Lung microvascular endothelial cell (primary cell): ENCODE measurements around the gene KCNQ1. TPM values are rescaled to one million over a fixed set of nuclear protein-coding genes. Genes with fewer than 3 reads are reported as not detected.

Experiments used
- DNase-seq, 2 donors: peaks; one replicate each; pipeline versions ENCODE4 v3.0.0 to v3.0.0-alpha.2; 2010; ENCODE audit warnings: low read depth in 2 of 2
- total RNA-seq: library from RNA; depleted of rRNA; stranded (reverse); fragments of >200 nt; gene quantifications from 2 replicates; pipeline ENCODE4 v1.2.1, GENCODE V29; 2014

KCNQ1 gene
- under 0.01 TPM in 1 of 2 replicates, not detected in the other for total RNA-seq

GRCh38 chr11:2444821-2445745, at the start of gene KCNQ1:
KCNQ1 (plus strand) TSS chr11:2445008; CDS start chr11:2445099, 91 bp downstream.
- DNase-seq, result peak in 1 of 2 donors; percentile 39

- DNase-seq, result no peak
Measured at GRCh38 chr11:2395211-2395730, 49.5 kb upstream of the KCNQ1 start.

GRCh38 chr11:2395856-2396255, 49.0 kb upstream of the KCNQ1 start:
- DNase-seq, result no peak

GRCh38 chr11:2396471-2396870, 48.3 kb upstream of the KCNQ1 start:
- no peak for DNase-seq

GRCh38 chr11:2397005-2397404, 47.8 kb upstream of the KCNQ1 start:
- DNase-seq, result no peak

GRCh38 chr11:2398664-2399355, 46.0 kb upstream of the KCNQ1 start:
- no peak for DNase-seq

- peak in 1 of 2 donors; percentile 44 for DNase-seq
Measured at GRCh38 chr11:2399488-2400068, 45.2 kb upstream of the KCNQ1 start.

- DNase-seq, result peak; percentile 100
Measured at GRCh38 chr11:2400069-2400761, 44.6 kb upstream of the KCNQ1 start, which contains the start of gene TSSC4. TSSC4 (plus strand) TSS chr11:2400750; CDS start chr11:2402634, 1,884 bp downstream.

- peak in 1 of 2 donors; percentile 24 for DNase-seq
Measured at GRCh38 chr11:2400762-2401435, 43.9 kb upstream of the KCNQ1 start.

GRCh38 chr11:2401436-2401984, 43.3 kb upstream of the KCNQ1 start:
- DNase-seq, result no peak

GRCh38 chr11:2402106-2402505, 42.7 kb upstream of the KCNQ1 start:
- no peak for DNase-seq

- DNase-seq, result no peak
Measured at GRCh38 chr11:2402890-2403645, 41.7 kb upstream of the KCNQ1 start.

- DNase-seq, result no peak
Measured at GRCh38 chr11:2404735-2405196, 40.0 kb upstream of the KCNQ1 start.

- no peak for DNase-seq
Measured at GRCh38 chr11:2406451-2406850, 38.4 kb upstream of the KCNQ1 start.

- DNase-seq, result no peak
Measured at GRCh38 chr11:2406878-2407410, 37.9 kb upstream of the KCNQ1 start.

- DNase-seq, result no peak
Measured at GRCh38 chr11:2408671-2409070, 36.1 kb upstream of the KCNQ1 start.

- DNase-seq, result no peak
Measured at GRCh38 chr11:2409126-2409525, 35.7 kb upstream of the KCNQ1 start.

- no peak for DNase-seq
Measured at GRCh38 chr11:2409611-2410468, 35.0 kb upstream of the KCNQ1 start.
